Thoracic aorta (tissue), 2 donors: Measurements from ENCODE around the gene MRPL46. TPM values are rescaled to one million over a fixed set of nuclear protein-coding genes. Genes with fewer than 3 reads are reported as not detected.
"Not testable (repeated sequence)": the region's sequence is repeated elsewhere in the genome, so short reads cannot be mapped to it uniquely, and the experiment has no call there.

ENCODE experiments used
- ATAC-seq: fragments of 150-250 bp; one replicate; pipeline ENCODE4 v1.8.0; 2017; ENCODE audit warnings: low read depth; ENCODE audit not compliant: insufficient number of reproducible peaks, low FRiP score
- DNase-seq: peaks from one replicate; pipeline ENCODE4 v3.0.0-alpha.2; 2020; ENCODE audit warnings: low spot score
- H3K27ac ChIP-seq, 2 donors: fragments of 200-600 bp; sonication (generic); 1 replicate in 1 of 2; 2 replicates in 1 of 2; pipeline ENCODE4 v1.5.1; 2016; ENCODE audit warnings: mild to moderate bottlenecking in 2 of 2, moderate library complexity in 2 of 2
- H3K27me3 ChIP-seq: fragments of 200-600 bp; sonication (generic); replicated peaks from 2 replicates; pipeline ENCODE4 v1.6.0; 2016; ENCODE audit warnings: mild to moderate bottlenecking; ENCODE audit not compliant: insufficient read depth
- H3K36me3 ChIP-seq: fragments of 200-600 bp; sonication (generic); one replicate; pipeline ENCODE4 v1.5.1; 2016
- H3K4me1 ChIP-seq, 2 donors: fragments of 200-600 bp; sonication (generic); 1 replicate in 1 of 2; 2 replicates in 1 of 2; pipeline versions ENCODE4 v1.5.1 to v1.6.0; 2016; ENCODE audit warnings: low read depth in 2 of 2, mild to moderate bottlenecking in 1 of 2; ENCODE audit not compliant: control insufficient read depth in 1 of 2
- H3K4me3 ChIP-seq: fragments of 200-600 bp; sonication (generic); 2 replicates; pipeline ENCODE4 v1.5.1; 2016; ENCODE audit warnings: mild to moderate bottlenecking
- H3K9me3 ChIP-seq: fragments of 200-600 bp; sonication (generic); 2 replicates; pipeline ENCODE4 v1.5.1; 2016
- total RNA-seq, 2 donors: library from RNA; depleted of rRNA; stranded (reverse); fragments of >200 nt; gene quantifications; one replicate each; pipeline versions ENCODE4 v1.1.0 to v1.2.3, GENCODE V29; 2016
- TF ChIP-seq, protein P1 (sequence below): fragments of 200-600 bp; sonication (generic); IDR thresholded peaks from one replicate; pipeline ENCODE4 v1.5.1; 2019; ENCODE audit warnings: antibody characterized with exemption

The MRPL46 gene
- total RNA-seq, 2 donors from 2014 or later, result 3.9 to 13.5 TPM

GRCh38 chr15:88480981-88481380, 13.8 kb upstream of the MRPL46 start:
- TF ChIP-seq, protein P1, sequence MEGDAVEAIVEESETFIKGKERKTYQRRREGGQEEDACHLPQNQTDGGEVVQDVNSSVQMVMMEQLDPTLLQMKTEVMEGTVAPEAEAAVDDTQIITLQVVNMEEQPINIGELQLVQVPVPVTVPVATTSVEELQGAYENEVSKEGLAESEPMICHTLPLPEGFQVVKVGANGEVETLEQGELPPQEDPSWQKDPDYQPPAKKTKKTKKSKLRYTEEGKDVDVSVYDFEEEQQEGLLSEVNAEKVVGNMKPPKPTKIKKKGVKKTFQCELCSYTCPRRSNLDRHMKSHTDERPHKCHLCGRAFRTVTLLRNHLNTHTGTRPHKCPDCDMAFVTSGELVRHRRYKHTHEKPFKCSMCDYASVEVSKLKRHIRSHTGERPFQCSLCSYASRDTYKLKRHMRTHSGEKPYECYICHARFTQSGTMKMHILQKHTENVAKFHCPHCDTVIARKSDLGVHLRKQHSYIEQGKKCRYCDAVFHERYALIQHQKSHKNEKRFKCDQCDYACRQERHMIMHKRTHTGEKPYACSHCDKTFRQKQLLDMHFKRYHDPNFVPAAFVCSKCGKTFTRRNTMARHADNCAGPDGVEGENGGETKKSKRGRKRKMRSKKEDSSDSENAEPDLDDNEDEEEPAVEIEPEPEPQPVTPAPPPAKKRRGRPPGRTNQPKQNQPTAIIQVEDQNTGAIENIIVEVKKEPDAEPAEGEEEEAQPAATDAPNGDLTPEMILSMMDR, result no peak
- no peaks in the 10 kb centered on the region for H3K27me3 ChIP-seq
- H3K27ac ChIP-seq, result no peak overlapping the region
- no peaks in the 10 kb centered on the region for H3K4me1 ChIP-seq
- no peak for DNase-seq
- no peak overlapping the region for H3K4me3 ChIP-seq
- no peak for ATAC-seq
- H3K36me3 ChIP-seq, result peaks cover 12% of the 10 kb centered on the region
- H3K9me3 ChIP-seq, result no peaks in the 10 kb centered on the region

- no peak for DNase-seq
- H3K4me1 ChIP-seq, result no peaks in the 10 kb centered on the region
- TF ChIP-seq, protein P1, result no peak
- no peak overlapping the region for H3K27ac ChIP-seq
- peaks cover 19% of the 10 kb centered on the region for H3K36me3 ChIP-seq
- H3K4me3 ChIP-seq, result no peak overlapping the region
- no peaks in the 10 kb centered on the region for H3K9me3 ChIP-seq
- H3K27me3 ChIP-seq, result no peaks in the 10 kb centered on the region
- ATAC-seq, result no peak
Observed at GRCh38 chr15:88479169-88479568, 12.0 kb upstream of the MRPL46 start.

GRCh38 chr15:88477904-88478303, 10.7 kb upstream of the MRPL46 start:
- H3K9me3 ChIP-seq, result no peaks in the 10 kb centered on the region
- ATAC-seq, result no peak
- H3K27me3 ChIP-seq, result no peaks in the 10 kb centered on the region
- no peak overlapping the region for H3K27ac ChIP-seq
- peaks cover 19% of the 10 kb centered on the region for H3K36me3 ChIP-seq
- H3K4me3 ChIP-seq, result no peak overlapping the region
- no peak for DNase-seq
- no peaks in the 10 kb centered on the region for H3K4me1 ChIP-seq
- TF ChIP-seq, protein P1, result no peak

DNA sequence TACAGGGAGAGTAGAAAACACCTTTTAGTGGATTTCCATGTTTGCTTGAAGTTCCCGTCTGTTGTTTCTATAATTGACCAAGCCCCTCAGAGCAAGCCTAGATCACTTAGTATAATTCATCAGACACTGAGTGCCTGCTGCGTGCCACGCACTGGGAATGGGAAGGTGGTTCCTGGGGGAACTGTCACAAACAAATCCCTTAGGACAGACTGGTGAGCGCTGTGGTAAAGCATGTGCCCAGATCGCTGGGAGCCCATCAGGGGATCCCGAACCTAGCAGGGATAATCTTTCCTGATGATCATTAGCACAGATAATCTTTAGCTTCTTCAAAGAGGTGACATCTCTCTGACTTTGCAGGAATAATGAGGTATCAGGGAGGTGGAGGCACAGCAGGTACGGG, 9.9 kb upstream of the MRPL46 start:
- peaks cover 19% of the 10 kb centered on the region for H3K36me3 ChIP-seq
- DNase-seq, result no peak
- no peaks in the 10 kb centered on the region for H3K27me3 ChIP-seq
- no peaks in the 10 kb centered on the region for H3K4me1 ChIP-seq
- TF ChIP-seq, protein P1, result no peak
- no peaks in the 10 kb centered on the region for H3K9me3 ChIP-seq
- no peak for ATAC-seq
- H3K27ac ChIP-seq, result no peak overlapping the region
- no peak overlapping the region for H3K4me3 ChIP-seq

GRCh38 chr15:88476635-88477060, 9.5 kb upstream of the MRPL46 start:
- DNase-seq, result no peak
- Histone ChIP-seq H3K36me3 (peaks cover 19% of the 10 kb centered on the region), H3K4me1 (no peaks in the 10 kb centered on the region), H3K27me3 (no peaks in the 10 kb centered on the region), H3K9me3 (no peaks in the 10 kb centered on the region), H3K27ac (no peak overlapping the region), H3K4me3 (no peak overlapping the region)
- no peak for ATAC-seq
- TF ChIP-seq, protein P1, result peak; percentile 14

GRCh38 chr15:88473661-88474293, 6.6 kb upstream of the MRPL46 start:
- H3K27ac ChIP-seq, H3K4me1 ChIP-seq, ATAC-seq, H3K4me3 ChIP-seq, DNase-seq, H3K9me3 ChIP-seq, H3K27me3 ChIP-seq: not testable (repeated sequence)
- peaks cover 19% of the 10 kb centered on the region for H3K36me3 ChIP-seq
